ENCODE measurements around the gene MAS1.

The MAS1 gene

GRCh38 chr6:159858259-159858658 is 32.5 kb upstream of the MAS1 start:
- Histone ChIP-seq H3K9me3 (ENCODE audit: insufficient read depth, low read depth, low read length) (no peaks in the 10 kb centered on the region), H3K4me3 (ENCODE audit: low read length, poor library complexity, severe bottlenecking) (no peak overlapping the region), H3K27me3 (ENCODE audit: insufficient read depth, low read length, poor library complexity, severe bottlenecking) (no peaks in the 10 kb centered on the region), H3K79me2 (ENCODE audit: insufficient read depth, low read length) (no peaks in the 10 kb centered on the region), H3K4me1 (ENCODE audit: insufficient read depth, low read length, poor library complexity, severe bottlenecking) (peaks cover 14% of the 10 kb centered on the region), H3K4me2 (ENCODE audit: low read depth, low read length, poor library complexity, severe bottlenecking) (no peak overlapping the region), H4K20me1 (ENCODE audit: insufficient read depth, low read length, poor library complexity, severe bottlenecking) (no peaks in the 10 kb centered on the region), H2AFZ (ENCODE audit: low read length) (no peak overlapping the region), H3F3A (ENCODE audit: low read depth) (no peaks in the 10 kb centered on the region), H3K9ac (ENCODE audit: low read depth, low read length, poor library complexity, severe bottlenecking) (no peak overlapping the region), H3K36me3 (ENCODE audit: insufficient read depth, low read length) (no peaks in the 10 kb centered on the region), H3K9me2 (replicated peaks; ENCODE audit: low read depth, low read length) (no peaks in the 10 kb centered on the region)
- no peak for TF ChIP-seq CTCF (conservative IDR thresholded peaks at IDR 0.05; ENCODE audit: low read length)
- TF ChIP-seq EZH2phosphoT487 (IDR thresholded peaks at IDR 0.05; ENCODE audit: borderline replicate concordance): no peak

GRCh38 chr6:159860482-159860881 is 30.3 kb upstream of the MAS1 start:
- H3K4me2 ChIP-seq (ENCODE audit: low read depth, low read length, poor library complexity, severe bottlenecking): no peak overlapping the region
- H3K9ac ChIP-seq (ENCODE audit: low read depth, low read length, poor library complexity, severe bottlenecking): no peak overlapping the region
- H3K9me2 ChIP-seq (replicated peaks; ENCODE audit: low read depth, low read length): no peaks in the 10 kb centered on the region
- H3K79me2 ChIP-seq (ENCODE audit: insufficient read depth, low read length): no peaks in the 10 kb centered on the region
- no peaks in the 10 kb centered on the region for H3K9me3 ChIP-seq (ENCODE audit: insufficient read depth, low read depth, low read length)
- no peaks in the 10 kb centered on the region for H3F3A ChIP-seq (ENCODE audit: low read depth)
- no peak overlapping the region for H2AFZ ChIP-seq (ENCODE audit: low read length)
- no peaks in the 10 kb centered on the region for H3K27me3 ChIP-seq (ENCODE audit: insufficient read depth, low read length, poor library complexity, severe bottlenecking)
- peaks cover 14% of the 10 kb centered on the region for H3K4me1 ChIP-seq (ENCODE audit: insufficient read depth, low read length, poor library complexity, severe bottlenecking)
- TF ChIP-seq EZH2phosphoT487 (IDR thresholded peaks at IDR 0.05; ENCODE audit: borderline replicate concordance) (no peak), CTCF (conservative IDR thresholded peaks at IDR 0.05; ENCODE audit: low read length) (no peak)
- H3K36me3 ChIP-seq (ENCODE audit: insufficient read depth, low read length): no peaks in the 10 kb centered on the region
- H3K4me3 ChIP-seq (ENCODE audit: low read length, poor library complexity, severe bottlenecking): no peak overlapping the region
- H4K20me1 ChIP-seq (ENCODE audit: insufficient read depth, low read length, poor library complexity, severe bottlenecking): no peaks in the 10 kb centered on the region

- TF ChIP-seq EZH2phosphoT487 (IDR thresholded peaks at IDR 0.05; ENCODE audit: borderline replicate concordance) (no peak), CTCF (conservative IDR thresholded peaks at IDR 0.05; ENCODE audit: low read length) (no peak)
- Histone ChIP-seq H3K9me2 (replicated peaks; ENCODE audit: low read depth, low read length) (no peaks in the 10 kb centered on the region), H2AFZ (ENCODE audit: low read length) (no peak overlapping the region), H3K27me3 (ENCODE audit: insufficient read depth, low read length, poor library complexity, severe bottlenecking) (no peaks in the 10 kb centered on the region), H3K4me3 (ENCODE audit: low read length, poor library complexity, severe bottlenecking) (no peak overlapping the region), H3K9me3 (ENCODE audit: insufficient read depth, low read depth, low read length) (no peaks in the 10 kb centered on the region), H3F3A (ENCODE audit: low read depth) (no peaks in the 10 kb centered on the region), H3K4me2 (ENCODE audit: low read depth, low read length, poor library complexity, severe bottlenecking) (peak overlapping the region; percentile 33), H3K4me1 (ENCODE audit: insufficient read depth, low read length, poor library complexity, severe bottlenecking) (peaks cover 14% of the 10 kb centered on the region), H3K79me2 (ENCODE audit: insufficient read depth, low read length) (no peaks in the 10 kb centered on the region), H3K9ac (ENCODE audit: low read depth, low read length, poor library complexity, severe bottlenecking) (no peak overlapping the region), H3K36me3 (ENCODE audit: insufficient read depth, low read length) (no peaks in the 10 kb centered on the region), H4K20me1 (ENCODE audit: insufficient read depth, low read length, poor library complexity, severe bottlenecking) (no peaks in the 10 kb centered on the region)
Measured at GRCh38 chr6:159862103-159862502, 28.7 kb upstream of the MAS1 start.

Data from Loucy (cell line).